H1 (cell line): Measurements from ENCODE around the gene ENO2.

Experiments
- GTF2F1 ChIP-seq: IDR thresholded peaks from 2 replicates; pipeline ENCODE4 v1.6.1; 2012; ENCODE audit warnings: low read depth, low read length, improper control_type of control experiment, borderline replicate concordance
- POLR2AphosphoS5 ChIP-seq: IDR thresholded peaks from 2 replicates; pipeline ENCODE4 v1.6.1; 2011; ENCODE audit warnings: low read depth, low read length
- RFX5 ChIP-seq: IDR thresholded peaks from 2 replicates; pipeline ENCODE4 v1.6.1; 2011; ENCODE audit warnings: low read depth, low read length, improper control_type of control experiment, borderline replicate concordance
- TF ChIP-seq, protein P1 (sequence below): IDR thresholded peaks from 2 replicates; pipeline ENCODE4 v1.6.1; 2012; ENCODE audit warnings: inconsistent platforms
- TF ChIP-seq, protein P2 (sequence below), 3 experiments: IDR thresholded peaks; 1 replicate in 2 of 3; 2 replicates in 1 of 3; pipeline versions ENCODE4 v1.5.1 to v1.6.1; 2011; ENCODE audit warnings: low read length in 3 of 3, mild to moderate bottlenecking in 3 of 3, inconsistent platforms in 2 of 3, low read depth in 1 of 3, moderate library complexity in 1 of 3; ENCODE audit not compliant: insufficient read depth in 1 of 3; ENCODE audit errors: control extremely low read depth in 1 of 3

DNA sequence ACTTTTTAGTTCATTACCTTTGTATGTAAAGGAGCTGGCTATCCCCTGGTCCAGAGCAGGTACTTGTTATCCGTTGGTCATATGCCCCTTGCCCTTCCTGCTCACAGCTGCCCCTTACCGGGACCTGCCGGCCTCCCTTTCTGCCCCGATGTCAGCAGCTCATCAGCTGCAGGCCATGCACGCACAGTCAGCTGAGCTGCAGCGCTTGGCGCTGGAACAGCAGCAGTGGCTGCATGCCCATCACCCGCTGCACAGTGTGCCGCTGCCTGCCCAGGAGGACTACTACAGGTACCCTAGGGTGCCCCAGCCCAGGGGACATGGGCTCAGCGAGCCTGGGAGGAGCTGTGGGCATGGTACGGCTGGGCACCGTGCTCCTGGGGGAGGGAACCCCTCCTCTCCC is 26.9 kb downstream of the ENO2 start:
- TF ChIP-seq GTF2F1 (no peak), RFX5 (no peak), POLR2AphosphoS5 (no peak; the same call in none of the 2 replicates)
- TF ChIP-seq, protein P1, sequence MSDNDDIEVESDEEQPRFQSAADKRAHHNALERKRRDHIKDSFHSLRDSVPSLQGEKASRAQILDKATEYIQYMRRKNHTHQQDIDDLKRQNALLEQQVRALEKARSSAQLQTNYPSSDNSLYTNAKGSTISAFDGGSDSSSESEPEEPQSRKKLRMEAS = no peak
- TF ChIP-seq, protein P2, sequence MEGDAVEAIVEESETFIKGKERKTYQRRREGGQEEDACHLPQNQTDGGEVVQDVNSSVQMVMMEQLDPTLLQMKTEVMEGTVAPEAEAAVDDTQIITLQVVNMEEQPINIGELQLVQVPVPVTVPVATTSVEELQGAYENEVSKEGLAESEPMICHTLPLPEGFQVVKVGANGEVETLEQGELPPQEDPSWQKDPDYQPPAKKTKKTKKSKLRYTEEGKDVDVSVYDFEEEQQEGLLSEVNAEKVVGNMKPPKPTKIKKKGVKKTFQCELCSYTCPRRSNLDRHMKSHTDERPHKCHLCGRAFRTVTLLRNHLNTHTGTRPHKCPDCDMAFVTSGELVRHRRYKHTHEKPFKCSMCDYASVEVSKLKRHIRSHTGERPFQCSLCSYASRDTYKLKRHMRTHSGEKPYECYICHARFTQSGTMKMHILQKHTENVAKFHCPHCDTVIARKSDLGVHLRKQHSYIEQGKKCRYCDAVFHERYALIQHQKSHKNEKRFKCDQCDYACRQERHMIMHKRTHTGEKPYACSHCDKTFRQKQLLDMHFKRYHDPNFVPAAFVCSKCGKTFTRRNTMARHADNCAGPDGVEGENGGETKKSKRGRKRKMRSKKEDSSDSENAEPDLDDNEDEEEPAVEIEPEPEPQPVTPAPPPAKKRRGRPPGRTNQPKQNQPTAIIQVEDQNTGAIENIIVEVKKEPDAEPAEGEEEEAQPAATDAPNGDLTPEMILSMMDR (IDR thresholded peaks at IDR 0.05; ENCODE audit: control extremely low read depth in 1 of 3, insufficient read depth in 1 of 3, low read depth in 1 of 3, low read length in 3 of 3) = no peak
